ENCODE data around the gene DENND10.

DNA sequence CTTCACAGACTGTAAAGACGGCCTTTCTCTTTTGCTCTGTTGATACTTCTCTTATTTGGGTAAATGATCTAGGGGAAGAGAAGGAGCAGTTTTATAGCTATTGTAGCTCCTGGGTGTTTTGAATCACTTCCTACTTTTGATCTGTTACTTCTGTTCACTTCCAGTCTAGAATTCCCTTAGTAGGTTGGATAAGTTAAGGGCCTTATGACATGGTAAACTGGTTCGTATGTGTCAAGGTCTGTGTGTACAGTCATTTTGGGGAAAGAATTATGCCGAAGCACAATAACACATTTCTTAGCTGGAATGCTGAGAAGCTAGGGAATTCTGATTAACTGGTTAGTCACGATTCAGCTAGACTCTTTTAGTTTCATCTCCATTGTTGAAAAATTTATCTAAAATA lies 8.1 kb downstream of the DENND10 start:
- TF ChIP-seq, protein P1, sequence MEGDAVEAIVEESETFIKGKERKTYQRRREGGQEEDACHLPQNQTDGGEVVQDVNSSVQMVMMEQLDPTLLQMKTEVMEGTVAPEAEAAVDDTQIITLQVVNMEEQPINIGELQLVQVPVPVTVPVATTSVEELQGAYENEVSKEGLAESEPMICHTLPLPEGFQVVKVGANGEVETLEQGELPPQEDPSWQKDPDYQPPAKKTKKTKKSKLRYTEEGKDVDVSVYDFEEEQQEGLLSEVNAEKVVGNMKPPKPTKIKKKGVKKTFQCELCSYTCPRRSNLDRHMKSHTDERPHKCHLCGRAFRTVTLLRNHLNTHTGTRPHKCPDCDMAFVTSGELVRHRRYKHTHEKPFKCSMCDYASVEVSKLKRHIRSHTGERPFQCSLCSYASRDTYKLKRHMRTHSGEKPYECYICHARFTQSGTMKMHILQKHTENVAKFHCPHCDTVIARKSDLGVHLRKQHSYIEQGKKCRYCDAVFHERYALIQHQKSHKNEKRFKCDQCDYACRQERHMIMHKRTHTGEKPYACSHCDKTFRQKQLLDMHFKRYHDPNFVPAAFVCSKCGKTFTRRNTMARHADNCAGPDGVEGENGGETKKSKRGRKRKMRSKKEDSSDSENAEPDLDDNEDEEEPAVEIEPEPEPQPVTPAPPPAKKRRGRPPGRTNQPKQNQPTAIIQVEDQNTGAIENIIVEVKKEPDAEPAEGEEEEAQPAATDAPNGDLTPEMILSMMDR (conservative IDR thresholded peaks at IDR 0.05; ENCODE audit: low read depth in 2 of 2): no peak
- TF ChIP-seq EZH2 (IDR thresholded peaks at IDR 0.05; ENCODE audit: low read depth, unreplicated experiment) (no peak), JUNB (IDR thresholded peaks at IDR 0.05; ENCODE audit: unreplicated experiment) (no peak), CREB1 (CRISPR knock-in tag; IDR thresholded peaks at IDR 0.05; ENCODE audit: low read depth) (no peak)

Measured in GM23338 (cell line).